ENCODE data around the gene SLC37A2. TPM values are rescaled to one million over a fixed set of nuclear protein-coding genes. Genes with fewer than 3 reads are reported as not detected.

Gene SLC37A2
- polyA plus RNA-seq, 1 donor (not counting 4 experiments of a cell fraction or from before 2014, with no cell fraction given): 21.0 TPM

DNA sequence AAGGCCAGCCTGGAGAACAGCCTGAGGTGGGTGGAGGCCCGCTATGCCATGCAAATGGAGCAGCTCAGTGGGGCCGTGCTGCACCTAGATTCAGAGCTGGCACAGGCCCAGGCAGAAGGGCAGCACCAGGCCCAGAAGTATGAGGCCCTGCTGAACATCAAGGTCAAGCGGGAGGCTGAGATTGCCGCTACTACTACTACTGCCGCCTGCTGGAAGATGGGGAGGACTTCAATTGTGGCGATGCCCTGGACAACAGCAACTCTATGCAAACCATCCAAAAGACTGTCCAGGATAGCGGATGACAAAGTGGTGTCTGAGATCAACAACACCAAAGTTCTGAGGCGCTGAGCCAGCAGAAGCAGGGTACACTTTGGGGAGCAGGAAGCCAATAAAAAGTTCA lies 51.4 kb downstream of the SLC37A2 start:
- Histone ChIP-seq H3K27ac (ENCODE audit: control insufficient read depth, insufficient read depth, low read length) (no peak overlapping the region), H3K9me1 (ENCODE audit: control insufficient read depth, extremely low read depth, insufficient read depth, low read length) (no peaks in the 10 kb centered on the region), H3K9me3 (ENCODE audit: control insufficient read depth, low read depth, low read length) (no peaks in the 10 kb centered on the region), H2AFZ (ENCODE audit: control insufficient read depth, low read length) (no peak overlapping the region), H3K27me3 (ENCODE audit: control insufficient read depth, extremely low read depth, insufficient read depth, low read length) (no peaks in the 10 kb centered on the region), H4K20me1 (ENCODE audit: control insufficient read depth, extremely low read depth, insufficient read depth, low read length) (no peaks in the 10 kb centered on the region), H3K4me1 (ENCODE audit: control insufficient read depth, extremely low read depth, insufficient read depth, low read length) (peaks cover 6% of the 10 kb centered on the region), H3K36me3 (ENCODE audit: control insufficient read depth in 2 of 2, extremely low read depth in 1 of 2, insufficient read depth in 2 of 2, low read length in 2 of 2) (no peaks in the 10 kb centered on the region), H3K9ac (ENCODE audit: control insufficient read depth, extremely low read depth, insufficient read depth, low read length) (no peak overlapping the region), H3K79me2 (ENCODE audit: control insufficient read depth, insufficient read depth, low read length) (peaks cover 11% of the 10 kb centered on the region), H3K4me3 (ENCODE audit: control insufficient read depth in 2 of 3, extremely low read depth in 1 of 3, insufficient read depth in 2 of 3, low read depth in 1 of 3, low read length in 3 of 3) (no peak overlapping the region), H3K4me2 (ENCODE audit: control insufficient read depth, extremely low read depth, insufficient read depth, low read depth, low read length) (no peak overlapping the region)
- no peak for DNase-seq (ENCODE audit: low read depth, low spot score)
- dilution Hi-C loops (cut with MboI; ENCODE audit: extremely low pct_ligation_motif_present, low sequenced_read_pairs): no loop called here
- no peak for FAIRE-seq
- TF ChIP-seq, protein P1, sequence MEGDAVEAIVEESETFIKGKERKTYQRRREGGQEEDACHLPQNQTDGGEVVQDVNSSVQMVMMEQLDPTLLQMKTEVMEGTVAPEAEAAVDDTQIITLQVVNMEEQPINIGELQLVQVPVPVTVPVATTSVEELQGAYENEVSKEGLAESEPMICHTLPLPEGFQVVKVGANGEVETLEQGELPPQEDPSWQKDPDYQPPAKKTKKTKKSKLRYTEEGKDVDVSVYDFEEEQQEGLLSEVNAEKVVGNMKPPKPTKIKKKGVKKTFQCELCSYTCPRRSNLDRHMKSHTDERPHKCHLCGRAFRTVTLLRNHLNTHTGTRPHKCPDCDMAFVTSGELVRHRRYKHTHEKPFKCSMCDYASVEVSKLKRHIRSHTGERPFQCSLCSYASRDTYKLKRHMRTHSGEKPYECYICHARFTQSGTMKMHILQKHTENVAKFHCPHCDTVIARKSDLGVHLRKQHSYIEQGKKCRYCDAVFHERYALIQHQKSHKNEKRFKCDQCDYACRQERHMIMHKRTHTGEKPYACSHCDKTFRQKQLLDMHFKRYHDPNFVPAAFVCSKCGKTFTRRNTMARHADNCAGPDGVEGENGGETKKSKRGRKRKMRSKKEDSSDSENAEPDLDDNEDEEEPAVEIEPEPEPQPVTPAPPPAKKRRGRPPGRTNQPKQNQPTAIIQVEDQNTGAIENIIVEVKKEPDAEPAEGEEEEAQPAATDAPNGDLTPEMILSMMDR (optimal IDR thresholded peaks at IDR 0.05 in 1 of 3, IDR thresholded peaks at IDR 0.05 in 1 of 3, conservative IDR thresholded peaks at IDR 0.05 in 1 of 3; ENCODE audit: extremely low read depth in 1 of 3, insufficient read depth in 2 of 3, low read length in 3 of 3): peak; percentile 14 to 52 (median 32)
- TF ChIP-seq EZH2 (IDR thresholded peaks at IDR 0.05; ENCODE audit: low read length): no peak

DNA sequence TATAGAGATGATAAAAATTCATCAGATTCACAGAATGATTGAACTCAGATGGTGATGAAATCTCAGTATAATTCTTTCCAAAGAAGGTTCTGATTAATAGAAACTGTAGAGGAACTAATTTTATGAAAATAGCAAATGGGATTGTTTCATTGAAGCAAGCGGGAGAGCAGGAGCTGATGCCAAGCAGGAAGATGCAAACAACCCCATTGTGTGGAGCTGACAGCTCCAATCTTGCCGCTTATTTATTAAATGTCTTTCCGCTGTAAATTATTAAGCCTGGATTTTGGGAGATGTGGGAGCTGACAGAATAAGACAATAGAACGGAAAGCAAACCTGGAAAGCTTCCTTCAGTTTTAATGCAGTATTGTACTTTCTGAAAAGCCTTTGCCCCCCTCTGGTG lies 54.3 kb downstream of the SLC37A2 start:
- dilution Hi-C loops (cut with MboI; ENCODE audit: extremely low pct_ligation_motif_present, low sequenced_read_pairs): no loop called here
- Histone ChIP-seq H3K36me3 (ENCODE audit: control insufficient read depth in 2 of 2, extremely low read depth in 1 of 2, insufficient read depth in 2 of 2, low read length in 2 of 2) (no peaks in the 10 kb centered on the region), H2AFZ (ENCODE audit: control insufficient read depth, low read length) (no peak overlapping the region), H3K9me1 (ENCODE audit: control insufficient read depth, extremely low read depth, insufficient read depth, low read length) (no peaks in the 10 kb centered on the region), H3K4me1 (ENCODE audit: control insufficient read depth, extremely low read depth, insufficient read depth, low read length) (no peaks in the 10 kb centered on the region), H3K9me3 (ENCODE audit: control insufficient read depth, low read depth, low read length) (no peaks in the 10 kb centered on the region), H4K20me1 (ENCODE audit: control insufficient read depth, extremely low read depth, insufficient read depth, low read length) (no peaks in the 10 kb centered on the region), H3K9ac (ENCODE audit: control insufficient read depth, extremely low read depth, insufficient read depth, low read length) (no peak overlapping the region), H3K27me3 (ENCODE audit: control insufficient read depth, extremely low read depth, insufficient read depth, low read length) (no peaks in the 10 kb centered on the region), H3K27ac (ENCODE audit: control insufficient read depth, insufficient read depth, low read length) (no peak overlapping the region), H3K4me3 (ENCODE audit: control insufficient read depth in 2 of 3, extremely low read depth in 1 of 3, insufficient read depth in 2 of 3, low read depth in 1 of 3, low read length in 3 of 3) (no peak overlapping the region), H3K4me2 (ENCODE audit: control insufficient read depth, extremely low read depth, insufficient read depth, low read depth, low read length) (no peak overlapping the region), H3K79me2 (ENCODE audit: control insufficient read depth, insufficient read depth, low read length) (no peaks in the 10 kb centered on the region)
- FAIRE-seq (no peak), DNase-seq (ENCODE audit: low read depth, low spot score) (no peak)
- no peak for TF ChIP-seq EZH2 (IDR thresholded peaks at IDR 0.05; ENCODE audit: low read length)
- TF ChIP-seq, protein P1 (optimal IDR thresholded peaks at IDR 0.05 in 1 of 3, IDR thresholded peaks at IDR 0.05 in 1 of 3, conservative IDR thresholded peaks at IDR 0.05 in 1 of 3; ENCODE audit: extremely low read depth in 1 of 3, insufficient read depth in 2 of 3, low read length in 3 of 3): no peak

Measured in keratinocyte (primary cell).